SH-SY5Y (cell line): ENCODE results near the gene GSAP.
A peak's percentile ranks its signal among the peaks of the same experiment; 100 is the strongest.

Source experiments
- GATA2 ChIP-seq: IDR thresholded peaks from 2 replicates; pipeline ENCODE4 v1.6.1; 2011; ENCODE audit warnings: mild to moderate bottlenecking, low read depth, low read length
- GATA3 ChIP-seq: IDR thresholded peaks from 2 replicates; pipeline ENCODE4 v1.6.1; 2011; ENCODE audit warnings: low read depth, mild to moderate bottlenecking, low read length, moderate library complexity

GSAP gene

GRCh38 chr7:77320714-77321113 is 95.4 kb downstream of the GSAP start:
- TF ChIP-seq GATA3 (no peak), GATA2 (no peak)

DNA sequence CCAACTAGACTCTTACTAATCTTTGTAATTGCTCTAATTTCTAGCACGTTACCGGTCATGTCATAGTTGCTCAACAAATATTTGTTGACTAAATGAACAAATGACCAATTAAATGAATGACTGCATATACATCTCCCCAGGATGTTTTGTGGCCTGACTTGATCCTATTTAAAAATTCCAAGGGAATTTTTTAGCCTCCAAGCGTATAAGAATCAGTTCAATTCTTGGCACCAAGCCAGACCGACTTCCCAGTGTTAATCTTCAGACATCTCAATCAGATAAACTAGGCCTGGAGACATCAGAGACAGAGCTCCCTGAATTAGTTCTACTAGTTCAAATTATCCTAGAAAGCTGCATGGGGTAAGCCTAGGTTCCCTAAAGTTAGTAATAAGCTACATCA is 96.0 kb downstream of the GSAP start:
- TF ChIP-seq GATA2 (peak; percentile 32; the same call in 1 of the 2 replicates), GATA3 (peak; percentile 50; the same call in 1 of the 2 replicates)

- TF ChIP-seq GATA2 = no peak
- TF ChIP-seq GATA3 = no peak
Observed at GRCh38 chr7:77318019-77318418, 98.1 kb downstream of the GSAP start.

GRCh38 chr7:77316219-77316978 is 99.8 kb downstream of the GSAP start:
- TF ChIP-seq GATA3 = no peak
- no peak for TF ChIP-seq GATA2

DNA sequence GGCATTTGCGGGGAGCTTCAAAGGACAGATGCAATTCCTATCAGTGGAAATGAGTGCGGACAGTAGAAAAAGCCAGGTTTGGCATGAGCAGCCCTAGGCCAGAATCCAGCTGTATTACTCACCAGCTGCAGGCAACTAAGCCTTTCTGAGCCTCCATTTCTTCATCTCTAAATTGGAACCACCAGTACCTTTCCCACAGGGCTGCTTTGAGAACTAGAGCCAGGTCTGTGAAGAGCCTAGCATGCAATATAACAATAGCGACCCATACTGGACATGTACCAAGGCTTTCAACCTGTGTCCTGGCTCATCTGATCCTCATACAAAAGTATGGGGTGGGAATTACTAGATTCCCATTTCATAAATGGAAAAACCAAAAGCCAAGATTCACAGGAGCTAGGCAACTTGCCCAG is 101.0 kb downstream of the GSAP start:
- TF ChIP-seq GATA3 (no peak), GATA2 (no peak)

DNA sequence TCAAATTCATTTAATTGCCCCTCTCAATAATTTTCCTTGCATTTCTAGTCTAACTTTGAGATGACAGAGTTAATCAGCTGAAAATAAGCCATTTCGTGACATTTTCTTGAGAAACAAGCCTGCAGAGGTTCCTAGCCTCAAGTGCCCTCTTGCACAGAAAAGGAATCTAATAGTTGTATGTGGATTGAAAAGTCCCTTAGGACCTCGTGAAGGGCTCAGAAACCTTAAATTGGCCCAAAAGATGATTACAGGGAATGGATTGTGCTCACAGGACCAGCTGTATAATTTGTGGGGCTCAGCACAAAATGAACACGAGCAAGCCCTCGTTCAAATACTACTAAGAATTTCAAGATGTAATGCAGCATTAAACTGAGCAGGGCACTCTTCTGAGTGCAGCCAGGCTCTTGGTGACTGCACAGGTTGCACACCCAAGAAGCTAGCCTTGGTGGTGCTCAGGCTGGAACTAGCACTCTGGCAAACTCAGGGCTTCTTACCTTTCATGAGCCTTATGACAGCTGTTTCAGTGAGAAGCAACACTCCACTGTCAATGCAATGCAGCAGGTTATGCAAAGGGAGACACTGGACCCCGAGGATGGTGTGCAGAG is 102.2 kb downstream of the GSAP start:
- TF ChIP-seq GATA2 (no peak), GATA3 (no peak)

DNA sequence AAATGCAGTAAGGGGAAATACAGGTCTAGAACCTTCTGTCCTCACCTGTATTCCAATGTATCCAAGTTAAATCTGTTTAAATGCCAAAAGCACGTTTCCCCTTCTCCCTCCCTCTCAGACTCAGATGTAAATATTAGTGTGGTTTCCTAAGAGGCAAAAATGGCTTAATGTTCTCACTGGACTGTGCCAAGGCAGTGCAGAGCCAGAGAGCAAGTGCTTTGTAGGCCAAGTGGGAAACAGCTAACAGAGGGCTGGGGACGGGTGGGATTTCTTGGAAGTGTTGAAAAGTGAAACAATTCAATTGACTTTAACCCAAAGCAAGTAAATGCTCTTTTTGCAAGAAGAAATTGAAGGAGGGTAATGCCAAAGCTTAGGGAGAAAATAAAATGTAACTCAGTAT is 103.1 kb downstream of the GSAP start:
- TF ChIP-seq GATA3 = no peak
- no peak for TF ChIP-seq GATA2

GRCh38 chr7:77310982-77311381 is 105.2 kb downstream of the GSAP start:
- TF ChIP-seq GATA2 (no peak), GATA3 (no peak)

DNA sequence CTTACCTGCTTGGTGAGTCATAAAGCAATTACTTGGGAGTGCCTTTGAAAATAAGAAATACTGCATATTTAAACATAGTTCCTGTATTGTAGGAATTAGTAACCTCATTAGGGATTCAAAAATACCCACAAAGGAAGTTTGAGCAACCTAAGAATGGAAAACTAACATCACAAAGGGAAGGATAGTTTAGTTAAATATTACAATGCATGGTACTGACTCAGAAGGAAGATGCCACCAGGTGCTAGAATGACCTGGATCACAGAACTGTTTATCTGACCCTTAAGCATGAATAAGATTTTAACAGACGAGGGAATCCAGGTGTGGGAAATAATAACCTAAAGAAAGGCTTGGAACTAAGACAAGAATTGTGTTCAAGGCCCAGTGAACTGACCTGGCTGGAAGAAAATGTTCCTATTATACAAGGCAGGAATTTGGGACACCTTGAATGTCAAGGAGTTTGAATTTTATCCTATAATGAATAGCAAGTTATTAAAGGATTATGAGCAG is 106.4 kb downstream of the GSAP start:
- no peak for TF ChIP-seq GATA2
- no peak for TF ChIP-seq GATA3

GRCh38 chr7:77308792-77309191 is 107.4 kb downstream of the GSAP start:
- TF ChIP-seq GATA3 = no peak
- TF ChIP-seq GATA2 = no peak

DNA sequence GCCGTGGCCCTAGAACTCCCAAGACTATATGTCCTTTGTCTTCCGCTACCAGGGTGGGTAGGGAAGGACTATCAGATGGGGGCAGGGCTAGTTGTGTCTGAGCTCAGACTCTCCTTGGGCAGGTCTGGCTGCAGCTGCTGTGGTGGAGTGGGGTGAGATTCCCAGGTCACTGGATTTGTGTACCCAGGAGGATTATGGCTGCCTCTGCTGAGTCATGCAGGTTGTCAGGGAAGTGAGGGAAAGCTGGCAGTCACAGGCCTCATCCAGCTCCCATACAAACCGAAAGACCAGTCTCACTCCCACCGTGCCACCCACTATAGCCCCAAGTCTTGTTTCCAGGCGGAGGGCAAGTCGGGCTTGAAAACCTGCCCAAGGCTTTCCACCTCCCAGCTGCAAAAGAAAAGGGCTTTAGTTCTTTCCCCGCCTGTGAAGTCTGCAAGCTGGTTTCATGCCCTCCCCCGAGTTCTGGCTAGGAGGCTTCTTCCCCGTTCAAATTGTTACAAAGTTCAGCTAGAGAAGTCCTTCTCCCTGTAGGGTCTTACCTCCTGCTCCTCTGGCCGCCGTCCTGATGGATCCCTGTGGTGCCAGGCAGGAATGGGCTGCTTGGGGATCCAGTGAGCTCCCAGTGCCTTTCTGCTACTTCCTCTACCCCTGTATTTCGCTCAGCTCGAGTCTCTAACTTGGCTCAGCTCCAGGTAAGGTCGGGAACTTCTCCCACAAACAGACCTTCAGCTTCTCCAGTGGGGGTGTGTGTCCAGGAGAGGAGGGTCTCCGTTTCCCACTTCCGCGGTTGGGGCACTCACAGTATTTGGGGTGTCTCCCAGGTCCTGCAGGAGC is 109.7 kb downstream of the GSAP start:
- no peak for TF ChIP-seq GATA2
- no peak for TF ChIP-seq GATA3

DNA sequence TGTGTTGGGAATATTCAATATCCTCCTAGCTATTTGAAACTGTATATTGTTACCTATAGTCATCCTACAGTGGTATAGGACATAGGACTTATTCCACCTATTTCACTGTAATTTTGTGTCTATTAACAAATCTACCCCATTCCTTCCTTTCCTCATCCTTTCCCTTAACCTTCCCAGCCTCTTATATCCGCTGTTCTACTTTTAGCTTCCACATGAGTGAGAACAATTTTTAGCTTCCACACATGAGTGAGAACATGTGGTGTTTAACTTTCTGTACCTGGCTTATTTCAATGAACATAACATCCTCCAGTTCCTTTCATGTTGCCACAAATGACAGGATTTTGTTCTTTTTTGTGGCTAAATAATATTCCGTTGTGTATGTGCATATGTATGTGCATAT is 120.6 kb downstream of the GSAP start:
- TF ChIP-seq GATA3 = no peak
- TF ChIP-seq GATA2 = no peak

GRCh38 chr7:77293046-77293445 is 123.1 kb downstream of the GSAP start:
- TF ChIP-seq GATA3 (no peak), GATA2 (no peak)

- no peak for TF ChIP-seq GATA2
- no peak for TF ChIP-seq GATA3
Observed at GRCh38 chr7:77290425-77290824, 125.7 kb downstream of the GSAP start.
